Colonic mucosa (tissue), 4 donors: Measurements from ENCODE around the gene ZFP1. TPM values are rescaled to one million over a fixed set of nuclear protein-coding genes. Genes with fewer than 3 reads are reported as not detected.
"Not testable (repeated sequence)": the region's sequence is repeated elsewhere in the genome, so short reads cannot be mapped to it uniquely, and the experiment has no call there.

Experiments
- DNase-seq: peaks from one replicate; pipeline ENCODE4 v3.0.0-alpha.2; 2020
- H3K27ac ChIP-seq: fragments of 200-600 bp; one replicate; pipeline ENCODE4 v1.8.0; 2021
- H3K27me3 ChIP-seq: fragments of 200-600 bp; one replicate; pipeline ENCODE4 v1.8.0; 2021
- H3K36me3 ChIP-seq: fragments of 200-600 bp; one replicate; pipeline ENCODE4 v1.8.0; 2021
- H3K4me1 ChIP-seq: fragments of 200-600 bp; one replicate; pipeline ENCODE4 v1.8.0; 2021; ENCODE audit warnings: mild to moderate bottlenecking
- H3K4me3 ChIP-seq: fragments of 200-600 bp; one replicate; pipeline ENCODE4 v1.8.0; 2021
- H3K9ac ChIP-seq, 2 donors: one replicate each; pipeline ENCODE4 v1.7.0; 2013; ENCODE audit warnings: control low read depth in 2 of 2, low read depth in 2 of 2, low read length in 2 of 2
- H3K9me3 ChIP-seq: fragments of 200-600 bp; one replicate; pipeline ENCODE4 v1.8.0; 2021
- CTCF ChIP-seq: fragments of 200-600 bp; IDR thresholded peaks from one replicate; pipeline ENCODE4 v1.8.0; 2022; ENCODE audit warnings: antibody characterized with exemption, mild to moderate bottlenecking
- intact Hi-C: fragments of 100-400 bp; cut with DNase I; formaldehyde crosslinking; loops from one replicate; pipeline ENCODE4 v1.14.1; 2022
- total RNA-seq, 2 donors: library from RNA; stranded (reverse); fragmentation: NEBNext Ultra II Directional in 1 of 2; extraction: Animal tissue kit (Norgen Biotek cat#: 25700) in 1 of 2; gene quantifications; one replicate each; pipeline ENCODE4 v1.2.1, GENCODE V29; 2021
- donor health status: healthy.
- donor health status: DM: no; HTN: no; CAD: no.
- donor health status: DM: no; HTN: no; CAD: no.

Gene ZFP1
- total RNA-seq, 2 donors from 2014 or later: 4.3 to 9.9 TPM

- Histone ChIP-seq H3K4me3 (no peak overlapping the region), H3K4me1 (no peaks in the 10 kb centered on the region), H3K27me3 (no peaks in the 10 kb centered on the region), H3K9me3 (no peaks in the 10 kb centered on the region), H3K36me3 (no peaks in the 10 kb centered on the region), H3K27ac (no peak overlapping the region), H3K9ac (no peak overlapping the region)
- DNase-seq: no peak
- TF ChIP-seq CTCF: no peak
- intact Hi-C loops: no loop called here
Observed at GRCh38 chr16:75202069-75202590, 53.8 kb downstream of the ZFP1 start.

GRCh38 chr16:75203096-75203495 lies 54.8 kb downstream of the ZFP1 start:
- no peak for DNase-seq
- intact Hi-C loops: no loop called here

GRCh38 chr16:75203667-75204409 lies 55.5 kb downstream of the ZFP1 start:
- intact Hi-C loops: no loop called here
- Histone ChIP-seq H3K27me3 (no peaks in the 10 kb centered on the region), H3K9ac (no peak overlapping the region), H3K27ac (no peak overlapping the region), H3K4me1 (no peaks in the 10 kb centered on the region), H3K36me3 (no peaks in the 10 kb centered on the region), H3K9me3 (no peaks in the 10 kb centered on the region), H3K4me3 (no peak overlapping the region)
- TF ChIP-seq CTCF: no peak
- DNase-seq: no peak

More at GRCh38 chr16:75203096-75203495, 54.8 kb downstream of the ZFP1 start:
- no peak for TF ChIP-seq CTCF
- Histone ChIP-seq H3K36me3 (no peaks in the 10 kb centered on the region), H3K4me3 (no peak overlapping the region), H3K9ac (no peak overlapping the region), H3K9me3 (no peaks in the 10 kb centered on the region), H3K27ac (no peak overlapping the region), H3K4me1 (no peaks in the 10 kb centered on the region), H3K27me3 (no peaks in the 10 kb centered on the region)

GRCh38 chr16:75204410-75204758 lies 56.1 kb downstream of the ZFP1 start:
- H3K9me3 ChIP-seq: no peaks in the 10 kb centered on the region
- no peaks in the 10 kb centered on the region for H3K27me3 ChIP-seq
- H3K4me1 ChIP-seq: no peaks in the 10 kb centered on the region
- no peak overlapping the region for H3K4me3 ChIP-seq
- no peak for DNase-seq
- H3K36me3 ChIP-seq: no peaks in the 10 kb centered on the region
- TF ChIP-seq CTCF: no peak
- H3K9ac ChIP-seq: no peak overlapping the region
- intact Hi-C loops: no loop called here
- no peak overlapping the region for H3K27ac ChIP-seq

- H3K4me1 ChIP-seq, H3K9me3 ChIP-seq, H3K36me3 ChIP-seq, DNase-seq, intact Hi-C loops, H3K4me3 ChIP-seq, H3K27me3 ChIP-seq, H3K9ac ChIP-seq, H3K27ac ChIP-seq: not testable (repeated sequence)
Observed at GRCh38 chr16:75204905-75205304, 56.6 kb downstream of the ZFP1 start.

GRCh38 chr16:75205438-75205837 lies 57.1 kb downstream of the ZFP1 start:
- H3K9ac ChIP-seq, H3K4me1 ChIP-seq, H3K27me3 ChIP-seq, H3K9me3 ChIP-seq, H3K4me3 ChIP-seq, H3K36me3 ChIP-seq, H3K27ac ChIP-seq, DNase-seq, intact Hi-C loops: not testable (repeated sequence)

- intact Hi-C loops: loop anchor here (2.0 kb wide), 1 partner anchor 19 kb away; no protein-coding TSS in a partner anchor
- not testable (repeated sequence) for H3K27ac ChIP-seq, DNase-seq, H3K4me3 ChIP-seq, H3K4me1 ChIP-seq, H3K27me3 ChIP-seq, H3K36me3 ChIP-seq, H3K9ac ChIP-seq, H3K9me3 ChIP-seq
Observed at GRCh38 chr16:75205961-75206748, 57.8 kb downstream of the ZFP1 start.
